SK-N-SH (cell line): ENCODE data around the gene C20orf144. TPM values are rescaled to one million over a fixed set of nuclear protein-coding genes. Genes with fewer than 3 reads are reported as not detected.

Experiments
- CTCF ChIA-PET: fragments of 300-600, 350-600 bp; formaldehyde crosslinking; extraction: SDS; loops from one replicate; lab custom pipeline; 2021; lab: Yijun Ruan, JAX
- POLR2A ChIA-PET: fragments of 350-600 bp; sonication (Branson Sonifier 250); formaldehyde crosslinking; extraction: SDS; loops from one replicate; lab custom pipeline; 2020; ENCODE audit warnings: antibody characterized with exemption, inconsistent platforms; lab: Yijun Ruan, JAX
- DNase-seq: peaks from one replicate; pipeline ENCODE4 v3.0.0; 2012
- H2AFZ ChIP-seq: fragments of 200-600 bp; sonication (generic); 2 replicates; pipeline ENCODE4 v1.8.1; 2016; ENCODE audit warnings: antibody characterized with exemption, mild to moderate bottlenecking, low read depth
- H3F3A ChIP-seq: fragments of 200-600 bp; sonication (generic); replicated peaks from 2 replicates; pipeline ENCODE3; 2016; ENCODE audit warnings: antibody characterized with exemption, mild to moderate bottlenecking; ENCODE audit not compliant: insufficient read depth
- H3K27ac ChIP-seq, 2 experiments: fragments of 200-500 bp in 1 of 2; fragments of 200-600 bp in 1 of 2; sonication (Bioruptor generic) in 1 of 2; sonication (generic), shearing (Covaris generic) in 1 of 2; 2 replicates each; pipeline versions ENCODE4 v1.5.1 to v1.6.1; 2014 to 2016; ENCODE audit warnings: low read depth in 2 of 2, inconsistent platforms in 1 of 2, low read length in 1 of 2, mild to moderate bottlenecking in 1 of 2, mixed read lengths in 1 of 2
- H3K27me3 ChIP-seq: fragments of 200-600 bp; sonication (generic), shearing (Covaris generic); 2 replicates; pipeline ENCODE4 v1.6.1; 2016; ENCODE audit warnings: mixed run types; ENCODE audit not compliant: insufficient read depth
- H3K36me3 ChIP-seq, 2 experiments: fragments of 200-500 bp in 1 of 2; fragments of 200-600 bp in 1 of 2; sonication (Bioruptor generic) in 1 of 2; sonication (generic) in 1 of 2; replicated peaks in 1 of 2; 2 replicates each; pipeline versions ENCODE3 to v1.5.1; 2014 to 2016; ENCODE audit warnings: low read length in 1 of 2, mild to moderate bottlenecking in 1 of 2; ENCODE audit not compliant: insufficient read depth in 2 of 2, control insufficient read depth in 1 of 2
- H3K4me1 ChIP-seq, 2 experiments: fragments of 200-500 bp in 1 of 2; fragments of 200-600 bp in 1 of 2; sonication (Bioruptor generic) in 1 of 2; sonication (generic), shearing (Covaris generic) in 1 of 2; 2 replicates each; pipeline versions ENCODE4 v1.5.1 to v1.6.1; 2014 to 2016; ENCODE audit warnings: low read depth in 1 of 2, low read length in 1 of 2, mixed run types in 1 of 2; ENCODE audit not compliant: insufficient read depth in 2 of 2, control insufficient read depth in 1 of 2
- H3K4me2 ChIP-seq: fragments of 200-600 bp; sonication (generic), shearing (Covaris generic); 2 replicates; pipeline ENCODE4 v1.6.1; 2017; ENCODE audit warnings: mixed run types
- H3K4me3 ChIP-seq, 2 experiments: fragments of 200-500 bp in 1 of 2; fragments of 200-600 bp in 1 of 2; sonication (Bioruptor generic) in 1 of 2; sonication (generic), shearing (Covaris generic) in 1 of 2; 2 replicates each; pipeline versions ENCODE4 v1.5.1 to v1.8.1; 2014 to 2016; ENCODE audit warnings: low read depth in 2 of 2, inconsistent platforms in 1 of 2, low read length in 1 of 2, mild to moderate bottlenecking in 1 of 2, mixed read lengths in 1 of 2, moderate library complexity in 1 of 2
- H3K79me2 ChIP-seq: fragments of 200-600 bp; sonication (generic); 2 replicates; pipeline ENCODE4 v1.8.1; 2017; ENCODE audit warnings: mild to moderate bottlenecking; ENCODE audit not compliant: insufficient read depth
- H3K9ac ChIP-seq: fragments of 200-600 bp; sonication (generic); 2 replicates; pipeline ENCODE4 v1.6.1; 2017; ENCODE audit warnings: mixed run types
- H3K9me2 ChIP-seq: fragments of 200-600 bp; sonication (generic); 2 replicates; pipeline ENCODE4 v1.6.1; 2017; ENCODE audit warnings: mixed run types
- H3K9me3 ChIP-seq: fragments of 200-600 bp; sonication (generic); 2 replicates; pipeline ENCODE4 v1.6.1; 2017; ENCODE audit warnings: mixed run types, mild to moderate bottlenecking, moderate library complexity
- H4K20me1 ChIP-seq: fragments of 200-600 bp; sonication (generic); 2 replicates; pipeline ENCODE4 v1.6.1; 2017; ENCODE audit warnings: mild to moderate bottlenecking, mixed run types; ENCODE audit not compliant: insufficient read depth
- EP300 ChIP-seq, 2 experiments: IDR thresholded peaks; 2 replicates each; pipeline versions ENCODE4 v1.4.0 to v1.6.1; 2012; ENCODE audit warnings: borderline replicate concordance in 1 of 2, low read depth in 1 of 2, low read length in 1 of 2
- EZH2phosphoT487 ChIP-seq: fragments of 200-600 bp; sonication (generic); IDR thresholded peaks from 2 replicates; pipeline ENCODE4 v1.6.1; 2017; ENCODE audit warnings: low read depth, mixed run types, mild to moderate bottlenecking, antibody characterized with exemption, moderate library complexity, borderline replicate concordance
- FOSL2 ChIP-seq: IDR thresholded peaks from 2 replicates; pipeline ENCODE4 v1.4.0; 2012; ENCODE audit warnings: low read depth, mild to moderate bottlenecking, moderate library complexity, borderline replicate concordance
- FOXM1 ChIP-seq: IDR thresholded peaks from 2 replicates; pipeline ENCODE4 v1.4.0; 2012; ENCODE audit warnings: low read depth, mild to moderate bottlenecking
- GATA2 ChIP-seq: sonication (generic); formaldehyde crosslinking; IDR thresholded peaks from 2 replicates; pipeline ENCODE4 v1.5.0; 2020; ENCODE audit warnings: mild to moderate bottlenecking, missing genetic modification reagents
- MEF2A ChIP-seq: IDR thresholded peaks from 2 replicates; pipeline ENCODE4 v1.4.0; 2012; ENCODE audit warnings: low read depth, borderline replicate concordance
- MXI1 ChIP-seq: IDR thresholded peaks from 2 replicates; pipeline ENCODE4 v1.6.1; 2012; ENCODE audit warnings: mild to moderate bottlenecking, low read depth, low read length, improper control_type of control experiment
- POLR2AphosphoS5 ChIP-seq: IDR thresholded peaks from 2 replicates; pipeline ENCODE4 v1.6.1; 2012; ENCODE audit warnings: low read depth, low read length
- RCOR1 ChIP-seq: fragments of 150-350 bp; IDR thresholded peaks from 2 replicates; pipeline ENCODE4 v1.6.1; 2017; ENCODE audit warnings: antibody characterized with exemption, low read length
- RFX5 ChIP-seq: IDR thresholded peaks from 2 replicates; pipeline ENCODE4 v1.6.1; 2012; ENCODE audit warnings: mild to moderate bottlenecking, improper control_type of control experiment, low read length
- SIN3A ChIP-seq: IDR thresholded peaks from 2 replicates; pipeline ENCODE4 v1.6.1; 2012; ENCODE audit warnings: low read depth, mild to moderate bottlenecking, low read length, moderate library complexity, borderline replicate concordance
- SMC3 ChIP-seq: IDR thresholded peaks from 2 replicates; pipeline ENCODE4 v1.6.1; 2012; ENCODE audit warnings: low read depth, low read length, improper control_type of control experiment
- TCF12 ChIP-seq: IDR thresholded peaks from 2 replicates; pipeline ENCODE4 v1.4.0; 2012
- YY1 ChIP-seq: IDR thresholded peaks from 2 replicates; pipeline ENCODE4 v1.4.0; 2012; ENCODE audit warnings: low read depth, mild to moderate bottlenecking
- WGBS: methylation state at CpG from one replicate; pipeline ENCODE4 v1.1.6; 2017; ENCODE audit warnings: low lambda C conversion rate; 5-methylcytosine and 5-hydroxymethylcytosine counted together
- polyA plus RNA-seq, 3 experiments: library from polyadenylated mRNA; depleted of rRNA; stranded (reverse); fragments of >200 nt; gene quantifications; 2 replicates each; pipeline ENCODE4 v1.2.3, GENCODE V29; 2012
- TF ChIP-seq, protein P1 (sequence below): IDR thresholded peaks from 2 replicates; pipeline ENCODE4 v1.6.1; 2012; ENCODE audit warnings: mild to moderate bottlenecking, low read depth, low read length, moderate library complexity
- TF ChIP-seq, protein P2 (sequence below): fragments of 200-600 bp; sonication (generic); IDR thresholded peaks from 2 replicates; pipeline ENCODE4 v1.6.1; 2017; ENCODE audit warnings: antibody characterized with exemption, mild to moderate bottlenecking, moderate library complexity
- TF ChIP-seq, protein P3 (sequence below): fragments of 150-350 bp; IDR thresholded peaks from 2 replicates; pipeline ENCODE4 v1.6.1; 2017; ENCODE audit warnings: antibody characterized with exemption, low read length, low read depth, borderline replicate concordance

C20orf144 gene
- polyA plus RNA-seq, 1 of the 3 experiments (the other 2 are of a cell fraction): 0.12 TPM

DNA sequence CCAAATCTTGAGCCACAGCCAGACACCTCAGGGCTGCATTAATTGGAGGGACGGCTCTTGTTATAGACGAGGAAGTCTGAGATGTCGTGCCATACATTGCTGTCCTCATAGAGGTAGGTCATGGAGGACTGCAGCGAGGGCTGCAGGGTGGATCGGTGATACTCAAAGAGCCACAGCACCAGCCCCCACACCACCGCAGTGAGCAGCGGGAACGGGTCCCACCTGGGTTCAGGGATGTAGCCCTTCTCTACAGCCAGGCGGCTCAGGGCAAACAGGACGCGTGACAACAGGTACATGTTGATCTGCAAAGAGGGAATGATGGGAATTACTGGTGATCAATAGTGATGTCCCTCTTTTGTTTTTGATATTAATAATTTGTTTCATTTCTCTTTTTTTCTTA, 45.5 kb downstream of the C20orf144 start:
- no peaks in the 10 kb centered on the region for H3K27me3 ChIP-seq
- H3K4me1 ChIP-seq: peaks cover 0 to 11% of the 10 kb centered on the region in 2 experiments; a peak in 1 of 4 replicates
- no peak overlapping the region for H3K4me3 ChIP-seq
- TF ChIP-seq, protein P1, sequence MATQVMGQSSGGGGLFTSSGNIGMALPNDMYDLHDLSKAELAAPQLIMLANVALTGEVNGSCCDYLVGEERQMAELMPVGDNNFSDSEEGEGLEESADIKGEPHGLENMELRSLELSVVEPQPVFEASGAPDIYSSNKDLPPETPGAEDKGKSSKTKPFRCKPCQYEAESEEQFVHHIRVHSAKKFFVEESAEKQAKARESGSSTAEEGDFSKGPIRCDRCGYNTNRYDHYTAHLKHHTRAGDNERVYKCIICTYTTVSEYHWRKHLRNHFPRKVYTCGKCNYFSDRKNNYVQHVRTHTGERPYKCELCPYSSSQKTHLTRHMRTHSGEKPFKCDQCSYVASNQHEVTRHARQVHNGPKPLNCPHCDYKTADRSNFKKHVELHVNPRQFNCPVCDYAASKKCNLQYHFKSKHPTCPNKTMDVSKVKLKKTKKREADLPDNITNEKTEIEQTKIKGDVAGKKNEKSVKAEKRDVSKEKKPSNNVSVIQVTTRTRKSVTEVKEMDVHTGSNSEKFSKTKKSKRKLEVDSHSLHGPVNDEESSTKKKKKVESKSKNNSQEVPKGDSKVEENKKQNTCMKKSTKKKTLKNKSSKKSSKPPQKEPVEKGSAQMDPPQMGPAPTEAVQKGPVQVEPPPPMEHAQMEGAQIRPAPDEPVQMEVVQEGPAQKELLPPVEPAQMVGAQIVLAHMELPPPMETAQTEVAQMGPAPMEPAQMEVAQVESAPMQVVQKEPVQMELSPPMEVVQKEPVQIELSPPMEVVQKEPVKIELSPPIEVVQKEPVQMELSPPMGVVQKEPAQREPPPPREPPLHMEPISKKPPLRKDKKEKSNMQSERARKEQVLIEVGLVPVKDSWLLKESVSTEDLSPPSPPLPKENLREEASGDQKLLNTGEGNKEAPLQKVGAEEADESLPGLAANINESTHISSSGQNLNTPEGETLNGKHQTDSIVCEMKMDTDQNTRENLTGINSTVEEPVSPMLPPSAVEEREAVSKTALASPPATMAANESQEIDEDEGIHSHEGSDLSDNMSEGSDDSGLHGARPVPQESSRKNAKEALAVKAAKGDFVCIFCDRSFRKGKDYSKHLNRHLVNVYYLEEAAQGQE: no peak
- no peak for TF ChIP-seq YY1
- TF ChIP-seq, protein P2, sequence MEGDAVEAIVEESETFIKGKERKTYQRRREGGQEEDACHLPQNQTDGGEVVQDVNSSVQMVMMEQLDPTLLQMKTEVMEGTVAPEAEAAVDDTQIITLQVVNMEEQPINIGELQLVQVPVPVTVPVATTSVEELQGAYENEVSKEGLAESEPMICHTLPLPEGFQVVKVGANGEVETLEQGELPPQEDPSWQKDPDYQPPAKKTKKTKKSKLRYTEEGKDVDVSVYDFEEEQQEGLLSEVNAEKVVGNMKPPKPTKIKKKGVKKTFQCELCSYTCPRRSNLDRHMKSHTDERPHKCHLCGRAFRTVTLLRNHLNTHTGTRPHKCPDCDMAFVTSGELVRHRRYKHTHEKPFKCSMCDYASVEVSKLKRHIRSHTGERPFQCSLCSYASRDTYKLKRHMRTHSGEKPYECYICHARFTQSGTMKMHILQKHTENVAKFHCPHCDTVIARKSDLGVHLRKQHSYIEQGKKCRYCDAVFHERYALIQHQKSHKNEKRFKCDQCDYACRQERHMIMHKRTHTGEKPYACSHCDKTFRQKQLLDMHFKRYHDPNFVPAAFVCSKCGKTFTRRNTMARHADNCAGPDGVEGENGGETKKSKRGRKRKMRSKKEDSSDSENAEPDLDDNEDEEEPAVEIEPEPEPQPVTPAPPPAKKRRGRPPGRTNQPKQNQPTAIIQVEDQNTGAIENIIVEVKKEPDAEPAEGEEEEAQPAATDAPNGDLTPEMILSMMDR: no peak
- no peak for TF ChIP-seq EZH2phosphoT487
- TF ChIP-seq FOXM1: no peak
- no peak for TF ChIP-seq EP300 (IDR thresholded peaks at IDR 0.05; ENCODE audit: borderline replicate concordance in 1 of 2, low read depth in 1 of 2, low read length in 1 of 2)
- TF ChIP-seq, protein P3, sequence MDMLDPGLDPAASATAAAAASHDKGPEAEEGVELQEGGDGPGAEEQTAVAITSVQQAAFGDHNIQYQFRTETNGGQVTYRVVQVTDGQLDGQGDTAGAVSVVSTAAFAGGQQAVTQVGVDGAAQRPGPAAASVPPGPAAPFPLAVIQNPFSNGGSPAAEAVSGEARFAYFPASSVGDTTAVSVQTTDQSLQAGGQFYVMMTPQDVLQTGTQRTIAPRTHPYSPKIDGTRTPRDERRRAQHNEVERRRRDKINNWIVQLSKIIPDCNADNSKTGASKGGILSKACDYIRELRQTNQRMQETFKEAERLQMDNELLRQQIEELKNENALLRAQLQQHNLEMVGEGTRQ: no peak
- no peak for TF ChIP-seq TCF12
- TF ChIP-seq GATA2 (CRISPR knock-in tag): no peak
- no peaks in the 10 kb centered on the region for H3F3A ChIP-seq
- POLR2A ChIA-PET: no interaction called here
- H3K9me2 ChIP-seq: no peaks in the 10 kb centered on the region
- WGBS: 84% methylated on average over 11 of the region's 11 CpGs
- no peak overlapping the region for H3K27ac ChIP-seq
- H3K4me2 ChIP-seq: no peak overlapping the region
- no peak for DNase-seq
- H3K9me3 ChIP-seq: no peaks in the 10 kb centered on the region
- no peak overlapping the region for H2AFZ ChIP-seq
- H3K9ac ChIP-seq: no peak overlapping the region
- CTCF ChIA-PET: no interaction called here
- H3K79me2 ChIP-seq: no peaks in the 10 kb centered on the region
- H3K36me3 ChIP-seq: peaks cover 0 to 5% of the 10 kb centered on the region in 2 experiments
- H4K20me1 ChIP-seq: no peaks in the 10 kb centered on the region

DNA sequence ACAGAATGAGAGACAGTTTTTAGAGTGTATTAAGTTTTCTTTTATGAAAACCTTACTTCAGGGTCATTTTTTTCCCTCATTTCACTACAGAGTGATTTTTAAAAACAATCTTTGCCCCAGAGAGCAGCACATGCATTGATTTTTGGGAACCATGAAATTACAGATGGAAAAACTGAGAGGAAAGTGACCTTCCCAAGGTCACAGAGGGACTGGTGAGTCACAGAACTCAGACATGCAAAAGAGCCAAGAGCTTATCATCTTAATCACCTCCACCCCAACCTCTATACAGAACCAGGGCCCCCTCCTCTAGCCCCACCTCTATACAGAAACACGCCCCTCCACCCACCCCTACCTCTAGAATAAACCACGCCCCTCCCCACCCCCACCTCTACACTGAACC, 47.3 kb downstream of the C20orf144 start:
- POLR2A ChIA-PET: no interaction called here
- TF ChIP-seq SMC3: no peak
- no peak for TF ChIP-seq RCOR1
- no peak for TF ChIP-seq MEF2A
- no peak for TF ChIP-seq RFX5
- TF ChIP-seq MXI1: no peak
- TF ChIP-seq FOSL2: no peak
- TF ChIP-seq EP300 (IDR thresholded peaks at IDR 0.05; ENCODE audit: borderline replicate concordance in 1 of 2, low read depth in 1 of 2, low read length in 1 of 2): no peak
- no peak for TF ChIP-seq SIN3A
- no peak for TF ChIP-seq EZH2phosphoT487
- TF ChIP-seq GATA2 (CRISPR knock-in tag): no peak
- no peak for TF ChIP-seq POLR2AphosphoS5
- TF ChIP-seq, protein P3: no peak
- TF ChIP-seq, all 33 proteins: peak for 0

More for the DNA sequence above, 47.3 kb downstream of the C20orf144 start:
- H3F3A ChIP-seq: no peaks in the 10 kb centered on the region
- H3K9me2 ChIP-seq: no peaks in the 10 kb centered on the region
- no peaks in the 10 kb centered on the region for H3K9me3 ChIP-seq
- H2AFZ ChIP-seq: no peak overlapping the region
- WGBS: 64% methylated on average over 2 of the region's 2 CpGs
- H3K4me3 ChIP-seq: no peak overlapping the region
- no peak overlapping the region for H3K4me2 ChIP-seq
- no peak overlapping the region for H3K9ac ChIP-seq
- H3K27ac ChIP-seq: no peak overlapping the region
- no peaks in the 10 kb centered on the region for H3K27me3 ChIP-seq
- H3K4me1 ChIP-seq: no peaks in the 10 kb centered on the region
- no peak for DNase-seq
- H3K36me3 ChIP-seq: peaks cover 0 to 5% of the 10 kb centered on the region in 2 experiments
- H3K79me2 ChIP-seq: no peaks in the 10 kb centered on the region
- CTCF ChIA-PET: interaction anchor here (1.5 kb wide), 1 partner anchor 10 kb away, joined by 3 read pairs; no protein-coding TSS in a partner anchor
- H4K20me1 ChIP-seq: no peaks in the 10 kb centered on the region
